HEK293T (cell line): ENCODE measurements around the gene COL4A4.

ENCODE experiments used
- ARNT ChIP-seq: fragments of 450-650 bp; IDR thresholded peaks from 2 replicates; pipeline ENCODE4 v1.6.1; 2017; ENCODE audit warnings: mild to moderate bottlenecking
- BHLHE40 ChIP-seq: fragments of 450-650 bp; IDR thresholded peaks from 2 replicates; pipeline ENCODE4 v1.6.1; 2016; ENCODE audit warnings: mild to moderate bottlenecking, moderate library complexity, borderline replicate concordance
- FOXA1 ChIP-seq: fragments of 450-650 bp; IDR thresholded peaks from 2 replicates; pipeline ENCODE4 v1.6.1; 2016; ENCODE audit warnings: mild to moderate bottlenecking
- FOXM1 ChIP-seq: fragments of 450-650 bp; IDR thresholded peaks from 2 replicates; pipeline ENCODE4 v1.6.1; 2017; ENCODE audit warnings: mild to moderate bottlenecking, borderline replicate concordance
- LEF1 ChIP-seq: fragments of 450-650 bp; IDR thresholded peaks from 2 replicates; pipeline ENCODE4 v1.6.1; 2017; ENCODE audit warnings: mild to moderate bottlenecking, borderline replicate concordance
- TARDBP ChIP-seq: fragments of 450-650 bp; IDR thresholded peaks from 2 replicates; pipeline ENCODE4 v1.6.1; 2016

- TF ChIP-seq TARDBP, result no peak
- no peak for TF ChIP-seq ARNT
- TF ChIP-seq FOXA1, result no peak
- TF ChIP-seq LEF1, result no peak
- TF ChIP-seq FOXM1, result no peak
- TF ChIP-seq BHLHE40, result no peak
Measured at GRCh38 chr2:227130636-227131035, 33.4 kb downstream of the COL4A4 start.
